ENCODE results near the gene ADAM12.

GRCh38 chr10:126057494-126057893 is 330.8 kb downstream of the ADAM12 start:
- TF ChIP-seq POLR2AphosphoS5 (IDR thresholded peaks at IDR 0.05; ENCODE audit: low read depth, low read length) (no peak), CTCF (IDR thresholded peaks at IDR 0.05) (no peak), ELF1 (IDR thresholded peaks at IDR 0.05) (no peak), PBX3 (IDR thresholded peaks at IDR 0.05) (no peak)

All from SK-N-SH (cell line).